T-helper 9 cell (primary cell): ENCODE results near the gene GPR156.

Source experiments
- DNase-seq: peaks from one replicate; pipeline ENCODE4 v3.0.0-alpha.2; 2020

The GPR156 gene

GRCh38 chr3:120192579-120192978 is 92.4 kb downstream of the GPR156 start:
- DNase-seq: no peak

DNA sequence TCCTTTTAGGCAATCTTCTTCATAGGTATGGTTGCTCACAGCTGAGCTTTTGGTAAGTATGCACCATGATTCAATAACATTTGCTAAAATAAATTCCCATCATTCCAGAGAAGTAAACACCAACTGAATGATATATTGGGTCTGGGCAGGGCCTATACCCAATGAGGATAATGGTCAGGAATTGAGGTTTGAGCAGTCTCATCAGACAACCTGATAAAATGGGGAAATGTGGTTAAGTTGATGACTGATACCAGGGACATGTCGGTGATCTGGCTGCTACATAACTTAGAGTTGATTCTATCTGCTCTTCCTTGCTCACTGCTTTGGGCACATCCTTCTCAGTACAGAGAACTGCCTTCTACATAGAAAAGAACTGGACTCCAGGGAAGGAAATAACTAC is 92.9 kb downstream of the GPR156 start:
- no peak for DNase-seq

- no peak for DNase-seq
Observed at GRCh38 chr3:120182613-120183511, 102.2 kb downstream of the GPR156 start.

- no peak for DNase-seq
Observed at GRCh38 chr3:120181632-120182031, 103.4 kb downstream of the GPR156 start.

DNA sequence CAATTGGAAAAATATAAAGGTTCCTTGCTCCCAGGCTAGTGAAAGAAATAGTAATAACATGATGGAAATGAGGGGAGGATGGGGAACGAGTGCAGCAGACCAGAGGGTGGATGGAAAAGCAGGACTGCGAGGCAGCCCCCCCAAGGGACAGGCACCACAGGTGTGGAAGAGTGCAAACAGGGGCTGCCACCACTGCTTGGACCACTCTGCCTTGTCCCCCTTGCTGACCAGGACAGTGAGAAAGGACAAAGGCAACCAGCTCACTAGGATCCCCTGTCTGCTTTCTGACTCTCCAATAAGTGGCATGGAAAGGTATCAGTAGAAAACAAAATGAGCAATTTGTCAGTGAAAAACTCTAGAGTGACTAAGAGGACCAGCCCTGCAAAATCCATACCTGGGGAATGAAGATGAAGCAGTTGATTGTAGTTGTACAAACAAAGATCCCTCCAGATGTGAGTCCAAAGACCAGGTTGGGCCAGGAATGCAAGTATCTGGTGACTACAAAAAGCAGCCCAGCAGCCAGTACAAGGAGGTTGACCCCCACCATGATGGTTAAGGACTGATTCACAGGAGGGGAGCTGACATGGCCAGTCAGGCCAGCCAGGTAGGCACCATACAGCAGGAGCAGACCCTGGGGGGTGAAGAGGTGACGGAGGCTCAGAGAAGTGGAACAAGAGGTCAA is 104.2 kb downstream of the GPR156 start:
- DNase-seq: no peak

DNA sequence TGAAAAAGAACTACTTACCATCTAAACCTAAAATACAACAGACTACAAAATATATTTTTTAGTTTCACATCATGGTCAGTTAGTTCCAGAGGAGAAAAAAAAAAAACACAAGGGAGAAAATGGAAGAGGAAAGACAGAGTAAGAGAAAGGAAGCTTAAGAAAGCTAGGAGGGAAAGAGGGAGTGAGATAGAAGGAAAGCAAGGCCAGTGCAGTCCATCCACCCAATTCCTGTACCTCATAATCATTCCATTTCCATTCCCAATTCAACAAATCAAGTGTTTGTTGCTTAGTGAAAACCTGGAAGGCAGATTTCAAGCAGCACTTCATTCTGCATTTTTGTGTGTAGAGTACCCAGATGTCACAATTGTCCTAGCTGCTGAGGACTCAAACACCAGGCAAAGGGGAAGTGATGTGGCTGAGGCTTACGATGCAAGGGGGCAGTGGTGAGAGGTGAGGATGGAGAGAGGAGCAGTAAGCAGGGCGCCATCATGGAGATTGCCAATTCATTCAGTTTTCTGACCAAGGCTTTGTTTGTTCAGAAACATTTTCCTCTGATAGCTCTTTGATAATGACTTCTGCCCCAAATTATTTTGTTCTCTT is 107.2 kb downstream of the GPR156 start:
- DNase-seq: no peak

GRCh38 chr3:120177151-120177550 is 107.9 kb downstream of the GPR156 start:
- no peak for DNase-seq

GRCh38 chr3:120174811-120175539 is 110.0 kb downstream of the GPR156 start:
- DNase-seq: no peak

- no peak for DNase-seq
Observed at GRCh38 chr3:120173056-120173675, 111.9 kb downstream of the GPR156 start.

DNA sequence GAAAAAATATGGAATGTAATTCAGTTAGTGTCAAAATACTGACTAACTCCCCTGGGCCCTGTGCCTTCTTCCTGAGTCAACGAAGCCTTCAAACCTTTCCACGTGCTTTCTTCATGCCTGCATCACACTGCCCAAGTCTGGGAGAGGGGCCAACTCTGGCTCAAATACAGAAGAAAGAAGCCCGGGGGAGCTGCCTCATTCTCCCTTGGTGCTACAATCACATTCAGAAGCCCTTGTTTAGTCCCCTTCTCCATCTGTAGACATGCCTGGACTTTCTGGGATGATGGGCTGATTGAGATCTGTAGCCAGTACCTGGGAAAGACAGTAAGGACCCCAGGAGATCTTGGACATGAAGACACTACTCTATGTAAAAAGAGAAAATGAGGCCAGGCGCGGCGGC is 113.0 kb downstream of the GPR156 start:
- DNase-seq: no peak

GRCh38 chr3:120171134-120171873 is 113.7 kb downstream of the GPR156 start:
- no peak for DNase-seq

DNA sequence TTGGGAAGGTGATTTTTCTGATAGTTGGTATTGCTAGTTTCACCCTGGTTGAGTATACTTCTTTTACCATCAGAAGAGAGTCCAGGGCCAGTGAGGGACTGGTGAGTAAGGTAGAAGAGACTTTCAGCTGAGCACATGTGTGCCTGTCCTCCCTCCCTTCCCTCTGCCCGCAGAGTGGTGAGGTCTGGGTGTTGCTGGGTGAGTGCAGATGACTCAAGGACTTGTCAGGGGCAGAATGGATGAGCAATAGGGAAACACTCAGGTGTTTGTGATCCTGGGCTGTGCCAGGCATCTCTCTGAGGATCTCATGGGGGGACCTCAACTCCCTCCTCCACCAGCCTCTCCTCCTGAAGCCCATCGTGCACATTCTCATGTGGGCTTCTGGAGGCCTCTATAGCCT is 114.8 kb downstream of the GPR156 start:
- no peak for DNase-seq

GRCh38 chr3:120169407-120169806 is 115.6 kb downstream of the GPR156 start:
- no peak for DNase-seq

DNA sequence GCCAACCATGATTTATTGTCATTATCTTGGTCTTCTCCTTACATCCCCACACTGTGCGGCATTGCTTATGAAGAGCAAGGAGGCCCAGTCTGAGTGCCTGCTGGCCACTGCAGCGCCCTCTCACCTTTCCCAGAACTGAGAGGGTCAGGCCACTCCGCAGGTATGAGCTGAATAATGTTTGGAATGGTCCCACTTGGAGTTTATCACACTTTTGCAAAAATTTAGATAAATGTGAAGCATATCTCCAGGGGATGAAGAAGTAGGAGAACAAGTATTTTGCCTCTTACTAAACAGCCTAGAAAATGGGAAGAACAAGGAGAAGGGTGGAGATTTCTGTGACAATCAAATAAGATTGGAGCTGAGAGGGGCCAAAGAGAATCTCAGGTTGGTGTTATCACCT is 116.4 kb downstream of the GPR156 start:
- DNase-seq: no peak

DNA sequence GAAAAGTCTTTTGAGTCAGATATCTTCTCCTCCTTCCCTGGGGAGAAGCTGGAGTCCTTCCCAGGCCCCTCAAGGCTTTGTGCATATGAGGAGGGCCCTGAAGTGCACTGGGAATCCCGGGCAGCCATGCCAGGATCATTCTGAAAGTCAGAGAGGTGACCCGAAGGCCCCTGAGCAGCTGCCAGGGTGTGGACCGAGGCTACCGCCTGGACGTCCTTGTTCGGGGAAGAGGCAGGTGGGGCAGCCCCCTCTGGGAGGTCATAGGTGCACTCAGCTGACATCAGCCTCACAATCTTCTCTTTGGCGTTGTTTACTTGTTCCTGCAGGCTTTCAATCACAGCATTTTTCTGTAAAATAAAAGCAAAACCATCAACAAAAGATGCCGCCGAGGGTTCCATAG is 117.0 kb downstream of the GPR156 start:
- no peak for DNase-seq

DNA sequence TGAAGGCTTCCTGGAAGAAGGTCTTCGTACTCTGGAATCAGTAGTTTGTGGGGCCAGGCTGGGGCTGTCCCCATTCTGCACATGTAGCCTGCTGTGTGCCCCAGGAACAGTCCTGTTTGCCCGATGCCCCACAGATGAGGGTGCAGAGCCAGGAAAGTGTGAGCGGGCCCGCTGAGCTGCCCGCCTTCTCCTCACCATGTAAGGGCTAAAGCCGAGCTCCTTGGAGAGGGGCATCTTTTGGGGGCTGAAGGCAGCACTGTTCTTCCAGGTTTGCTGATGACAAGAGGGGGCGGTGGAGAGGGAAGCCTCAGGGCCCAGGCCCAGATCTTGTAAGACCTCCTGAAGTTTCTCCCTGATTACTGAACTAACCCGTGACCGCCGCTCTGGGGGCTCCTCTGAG is 117.5 kb downstream of the GPR156 start:
- no peak for DNase-seq

DNA sequence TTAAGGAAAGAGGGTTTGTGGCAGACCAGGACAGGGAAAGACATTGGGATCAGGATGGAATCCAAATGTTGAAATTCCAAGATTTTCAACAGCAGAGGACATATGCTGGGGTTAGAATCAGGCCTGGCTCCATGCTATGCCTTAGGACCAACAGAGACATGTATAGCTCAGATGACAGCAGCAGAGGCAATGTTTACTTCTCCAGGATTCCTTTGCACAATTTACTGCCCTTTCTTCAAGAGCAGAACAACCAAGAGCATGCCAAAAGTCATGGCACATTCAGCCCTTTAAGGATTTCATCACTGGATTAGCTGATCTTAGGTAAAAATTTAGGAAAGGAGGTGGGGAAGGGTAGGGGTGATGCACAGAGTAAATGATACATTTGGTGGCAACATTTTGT is 121.2 kb downstream of the GPR156 start:
- DNase-seq: no peak

- no peak for DNase-seq
Observed at GRCh38 chr3:120163026-120163425, 122.0 kb downstream of the GPR156 start.

- no peak for DNase-seq
Observed at GRCh38 chr3:120162400-120162799, 122.6 kb downstream of the GPR156 start.

DNA sequence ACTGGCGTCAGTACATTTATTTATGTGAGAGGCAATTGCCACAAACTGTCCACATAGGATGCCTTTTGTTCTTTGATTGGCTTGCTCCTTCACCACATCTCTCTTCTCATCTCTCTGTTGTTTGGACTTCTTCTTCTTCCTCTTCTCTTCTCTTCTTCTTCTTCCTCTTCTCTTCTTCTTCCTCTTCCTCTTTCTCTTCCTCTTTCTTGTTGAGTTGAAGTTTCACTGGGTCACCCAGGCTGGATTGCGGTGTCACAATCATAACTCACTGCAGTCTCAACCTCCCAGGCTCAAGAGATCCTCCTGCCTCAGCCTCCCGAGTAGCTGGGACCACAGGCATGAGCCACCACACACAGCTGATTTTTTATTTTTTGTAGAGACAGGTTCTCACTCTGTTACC is 123.1 kb downstream of the GPR156 start:
- DNase-seq: no peak

DNA sequence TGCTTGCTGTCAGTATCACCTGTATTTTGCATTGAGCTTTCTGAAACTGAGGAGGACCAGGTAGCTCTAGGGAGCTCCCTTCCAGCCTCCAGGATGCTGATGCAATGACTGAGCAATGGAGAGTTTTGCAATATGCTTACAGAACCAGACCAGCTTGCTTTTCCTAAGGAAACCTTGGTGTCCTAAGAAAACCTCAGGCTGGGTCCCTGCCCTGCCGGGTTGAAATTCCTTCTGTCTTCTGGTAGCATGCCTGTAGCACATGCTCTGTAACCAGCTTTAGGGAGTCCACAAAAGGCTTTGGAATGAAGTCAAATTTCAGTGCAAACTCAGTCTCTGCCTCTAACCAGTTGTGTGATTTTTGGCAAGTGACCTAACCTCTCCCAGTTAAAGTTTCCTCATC is 125.0 kb downstream of the GPR156 start:
- DNase-seq: no peak

DNA sequence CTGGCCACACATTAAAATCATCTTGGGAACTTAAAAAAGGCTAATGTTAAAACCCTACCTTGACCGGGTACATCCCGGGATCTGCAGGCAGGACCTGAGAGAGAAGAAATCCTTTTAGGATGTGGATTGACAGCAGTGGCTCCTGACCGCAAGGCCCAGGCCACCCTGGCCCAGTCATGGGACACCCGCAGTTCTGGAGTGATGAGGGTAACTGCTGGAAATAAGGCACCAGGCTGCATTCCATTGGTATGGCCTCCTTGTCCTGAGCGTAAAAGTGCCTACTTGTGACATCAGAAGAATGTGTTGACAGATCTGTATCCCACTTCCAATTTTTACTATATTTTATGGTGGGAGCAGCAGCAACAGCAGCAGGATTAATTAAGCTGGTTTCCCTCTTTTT is 127.3 kb downstream of the GPR156 start:
- DNase-seq: no peak
